Hepatic stellate cell (primary cell): ENCODE results near the gene ADGRF3.
"Not testable (repeated sequence)": the region's sequence is repeated elsewhere in the genome, so short reads cannot be mapped to it uniquely, and the experiment has no call there.

Experiments
- DNase-seq: peaks from one replicate; pipeline ENCODE4 v3.0.0; 2011; ENCODE audit warnings: low spot score

The ADGRF3 gene

DNA sequence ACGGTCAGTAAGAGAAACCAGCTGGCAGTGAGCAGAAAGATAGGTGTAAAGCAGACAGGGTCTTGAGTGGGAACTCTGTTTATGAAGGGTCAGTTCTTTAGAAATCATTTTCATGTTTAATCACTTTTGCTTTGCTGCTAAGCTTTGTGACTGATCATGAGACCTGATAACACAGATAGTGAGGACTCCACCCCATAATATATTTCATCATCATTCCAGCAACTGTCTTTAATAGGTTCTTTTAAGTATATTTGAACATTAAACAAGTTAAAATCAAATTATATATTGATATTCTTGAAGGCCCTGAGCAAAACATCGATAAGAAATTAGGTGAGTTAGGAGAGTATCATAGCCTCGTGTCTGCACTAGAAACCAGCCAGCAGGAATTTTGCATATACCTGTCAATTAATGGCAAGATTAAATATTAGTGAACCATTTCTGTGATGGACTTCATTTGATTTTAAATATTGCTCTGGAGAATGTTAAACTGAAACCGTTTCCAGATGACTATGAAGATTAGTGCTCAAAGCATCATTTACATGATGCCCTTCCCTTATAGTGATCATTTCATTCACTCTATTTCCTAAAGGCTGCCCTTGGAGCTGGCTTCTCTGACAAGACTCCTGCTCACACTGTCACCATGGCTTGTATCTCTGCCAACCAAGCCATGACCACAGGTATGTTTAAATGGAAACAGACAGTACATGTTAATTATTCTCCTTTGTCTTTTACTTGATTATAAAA lies 69.9 kb downstream of the ADGRF3 start:
- DNase-seq, result no peak

DNA sequence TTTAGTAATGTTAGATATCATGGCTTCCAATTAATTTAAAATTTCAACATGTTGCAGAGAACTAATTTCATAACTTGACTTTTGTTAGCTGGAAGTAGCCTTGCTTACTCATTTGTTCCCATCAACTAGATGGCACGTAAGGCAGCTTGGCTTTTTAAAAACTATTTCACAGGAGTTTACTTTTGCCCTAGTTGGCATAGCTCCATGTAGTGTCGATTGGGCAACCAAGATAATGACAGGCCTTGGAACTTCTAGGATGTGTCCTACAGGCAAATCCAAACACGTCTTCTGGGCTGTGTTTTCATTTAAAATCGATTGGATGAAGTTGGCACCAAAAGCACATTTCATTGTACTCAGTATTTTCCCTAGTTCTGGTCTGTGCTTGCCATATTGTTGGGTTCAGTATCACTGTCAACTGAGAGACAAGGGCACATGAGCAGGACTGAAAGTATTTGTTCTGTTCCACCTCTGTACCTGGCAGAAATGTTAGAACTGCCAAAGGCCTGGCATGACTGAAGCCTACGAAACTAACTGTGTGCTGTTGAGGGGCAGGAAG lies 72.5 kb downstream of the ADGRF3 start:
- peak; percentile 35 for DNase-seq

DNA sequence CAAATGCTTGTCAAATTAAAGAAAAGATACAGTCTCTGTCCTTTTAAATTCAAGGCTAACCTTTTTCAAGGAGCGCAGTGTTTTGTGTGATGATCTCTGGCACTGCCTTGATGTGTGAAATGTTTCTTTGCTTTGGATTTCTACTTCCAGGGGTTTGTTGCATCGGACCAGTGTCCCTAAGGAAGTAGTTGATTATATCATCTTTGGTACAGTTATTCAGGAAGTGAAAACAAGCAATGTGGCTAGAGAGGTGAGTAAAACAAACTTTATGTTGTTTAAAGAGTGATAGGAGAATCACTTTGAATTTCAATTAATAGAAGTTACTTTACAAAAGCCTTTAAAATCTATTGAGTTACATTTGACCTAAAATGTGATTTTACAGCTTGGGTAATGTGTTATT lies 73.1 kb downstream of the ADGRF3 start:
- no peak for DNase-seq

DNA sequence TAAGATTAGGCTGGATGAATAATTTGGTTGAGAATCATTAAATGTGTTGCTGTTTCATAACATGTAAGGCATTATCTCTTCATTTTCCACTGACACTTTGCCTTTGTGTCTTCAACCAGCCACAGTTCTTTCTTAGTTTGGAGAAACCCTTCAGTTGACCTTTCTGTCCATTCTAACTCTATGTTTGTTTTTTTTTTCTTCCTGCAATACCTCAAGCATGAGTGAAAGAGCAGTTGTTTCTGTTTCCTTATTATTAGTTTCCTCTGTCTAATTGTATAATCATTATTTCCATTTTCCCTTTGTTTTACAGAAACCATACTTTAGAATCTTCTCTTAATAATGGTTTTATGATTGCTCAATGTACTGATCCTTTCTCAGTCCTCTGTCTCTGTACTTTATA lies 76.2 kb downstream of the ADGRF3 start:
- no peak for DNase-seq

DNA sequence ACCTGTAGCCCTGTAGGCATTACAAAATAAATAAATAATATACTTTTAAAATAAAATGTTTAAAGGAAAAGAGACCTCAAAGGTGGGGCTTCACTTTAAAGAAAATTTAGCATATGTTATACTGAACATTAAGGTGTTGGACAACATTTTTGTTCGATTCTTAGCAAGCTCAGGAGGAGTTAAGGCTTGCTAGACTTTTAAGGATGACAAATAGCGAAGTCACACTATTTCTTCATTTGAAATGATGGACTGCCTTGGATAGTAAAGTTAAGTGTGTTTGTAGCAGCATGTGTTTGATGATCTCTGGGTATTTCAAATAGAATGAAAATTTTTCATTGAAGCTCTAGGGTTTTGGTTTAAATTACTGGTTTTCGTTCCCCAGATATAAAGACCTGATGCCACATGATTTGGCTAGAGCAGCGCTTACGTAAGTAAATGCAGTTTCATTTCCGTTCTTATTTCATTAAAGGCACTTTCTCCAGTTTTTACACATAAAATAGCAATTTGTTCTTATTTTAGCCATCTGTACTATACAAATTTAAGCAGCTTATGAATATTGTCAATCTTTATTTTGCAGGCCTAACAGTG lies 76.9 kb downstream of the ADGRF3 start:
- no peak for DNase-seq

DNA sequence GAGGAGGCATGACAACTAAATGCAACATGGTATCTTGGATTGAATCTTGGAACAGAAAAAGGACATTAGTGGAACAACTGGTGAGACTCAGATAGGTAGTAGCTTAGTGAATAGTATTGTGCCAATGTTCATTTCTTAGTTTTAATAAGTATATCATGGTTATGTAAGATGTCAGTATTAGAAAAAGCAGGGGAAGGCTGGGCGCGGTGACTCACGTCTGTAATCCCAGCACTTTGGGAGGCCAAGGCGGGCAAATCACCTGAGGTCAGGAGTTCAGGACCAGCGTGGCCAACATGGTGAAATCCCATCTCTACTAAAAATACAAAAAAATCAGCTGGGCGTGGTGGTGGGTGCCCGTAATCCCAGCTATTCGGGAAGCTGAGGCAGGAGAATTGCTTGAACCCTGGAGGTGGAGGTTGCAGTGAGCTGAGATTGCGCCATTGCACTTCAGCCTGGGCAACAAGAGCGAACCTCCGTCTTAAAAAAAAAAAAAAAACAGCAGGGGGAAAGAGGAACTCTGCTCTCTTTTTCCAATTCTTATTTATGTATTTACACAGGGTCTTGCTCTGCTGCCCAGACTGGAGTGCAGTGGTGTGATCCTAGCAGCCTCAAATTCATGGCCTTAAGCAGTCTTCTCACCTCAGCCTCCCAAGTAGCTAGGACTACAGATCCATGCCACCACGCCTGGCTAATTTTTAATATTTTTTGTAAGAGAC lies 77.8 kb downstream of the ADGRF3 start:
- DNase-seq, result not testable (repeated sequence)

DNA sequence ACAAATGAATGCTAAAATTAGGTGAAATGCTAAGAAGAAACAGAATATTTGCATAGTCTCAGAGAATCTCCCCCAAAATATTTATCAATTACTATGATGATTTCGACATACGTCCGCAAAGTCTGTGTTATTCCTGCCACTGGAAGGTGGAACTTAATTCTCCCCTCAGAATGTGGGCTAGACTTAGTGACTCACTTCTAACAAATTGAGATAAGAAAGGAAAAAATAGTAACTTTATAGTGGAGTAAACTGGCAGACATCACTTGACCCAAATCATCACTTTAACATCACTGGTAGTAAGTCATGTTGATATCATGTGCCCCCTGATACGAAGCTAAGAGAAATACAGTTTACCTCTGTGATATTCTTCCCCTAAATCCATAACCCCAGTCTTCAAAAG lies 78.4 kb downstream of the ADGRF3 start:
- no peak for DNase-seq

DNA sequence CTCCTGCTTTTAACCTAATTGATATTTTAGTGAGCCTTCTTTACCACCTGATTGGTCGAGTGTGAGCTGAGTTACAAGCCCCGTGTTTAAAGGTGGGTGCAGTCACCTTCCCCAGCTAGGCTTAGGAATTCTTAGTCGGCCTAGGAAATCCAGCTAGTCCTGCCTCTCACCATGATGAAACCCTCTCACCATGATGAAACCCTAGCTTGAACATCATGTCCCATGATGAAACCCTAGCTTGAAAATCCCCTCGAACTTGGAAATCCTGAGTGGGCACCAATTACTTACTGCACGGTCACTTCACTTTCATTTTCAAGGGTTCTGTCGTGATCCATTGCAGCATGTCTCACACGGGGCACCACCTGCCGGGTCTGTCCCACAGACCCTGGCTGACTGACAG lies 87.8 kb downstream of the ADGRF3 start:
- not testable (repeated sequence) for DNase-seq
